Suprapubic skin (tissue), 4 donors: Measurements from ENCODE around the gene SUSD6. TPM values are rescaled to one million over a fixed set of nuclear protein-coding genes. Genes with fewer than 3 reads are reported as not detected.

Experiments used
- DNase-seq, 2 donors: peaks; one replicate each; pipeline ENCODE4 v3.0.0-alpha.2; 2019; ENCODE audit warnings: low spot score in 2 of 2
- H3K27ac ChIP-seq: fragments of 200-600 bp; sonication (generic); one replicate; pipeline ENCODE4 v1.5.1; 2019
- H3K27me3 ChIP-seq: fragments of 200-600 bp; sonication (generic); one replicate; pipeline ENCODE4 v1.5.1; 2019
- H3K36me3 ChIP-seq: fragments of 200-600 bp; sonication (generic); one replicate; pipeline ENCODE4 v1.5.1; 2019
- H3K4me1 ChIP-seq: fragments of 200-600 bp; sonication (generic); one replicate; pipeline ENCODE4 v1.5.1; 2019
- H3K4me3 ChIP-seq: fragments of 200-600 bp; sonication (generic); one replicate; pipeline ENCODE4 v1.5.1; 2019; ENCODE audit warnings: mild to moderate bottlenecking
- H3K9me3 ChIP-seq: fragments of 200-600 bp; sonication (generic); one replicate; pipeline ENCODE4 v1.5.1; 2019
- EP300 ChIP-seq: sonication (generic); formaldehyde crosslinking; IDR thresholded peaks from one replicate; pipeline ENCODE4 v1.6.1; 2017; ENCODE audit warnings: antibody characterized with exemption
- POLR2A ChIP-seq, 2 donors: fragments of 450-650 bp; IDR thresholded peaks; one replicate each; pipeline ENCODE4 v1.6.1; 2017; ENCODE audit warnings: antibody characterized with exemption in 2 of 2, mild to moderate bottlenecking in 2 of 2, moderate library complexity in 2 of 2
- POLR2AphosphoS5 ChIP-seq, 3 donors: sonication (generic); formaldehyde crosslinking; IDR thresholded peaks; one replicate each; pipeline ENCODE4 v1.6.1; 2017; ENCODE audit warnings: antibody characterized with exemption in 3 of 3
- WGBS: methylation state at CpG from one replicate; pipeline ENCODE4 v1.1.5; 2018; 5-methylcytosine and 5-hydroxymethylcytosine counted together
- total RNA-seq, 4 donors: library from RNA; depleted of rRNA; stranded (reverse); fragments of >200 nt; gene quantifications; one replicate each; pipeline ENCODE4 v1.1.0, GENCODE V29; 2016
- TF ChIP-seq, protein P1 (sequence below), 2 donors: fragments of 200-600 bp in 1 of 2; fragments of 450-650 bp in 1 of 2; sonication (generic) in 1 of 2; IDR thresholded peaks; one replicate each; pipeline ENCODE4 v1.5.1; 2016 to 2019; ENCODE audit warnings: antibody characterized with exemption in 2 of 2, mild to moderate bottlenecking in 1 of 2, moderate library complexity in 1 of 2

Gene SUSD6
- total RNA-seq, 4 donors from 2014 or later = 45.1 to 60.4 (median 56.7) TPM

GRCh38 chr14:69571449-69572029 lies 39.9 kb upstream of the SUSD6 start:
- no peaks in the 10 kb centered on the region for H3K36me3 ChIP-seq
- TF ChIP-seq, protein P1, sequence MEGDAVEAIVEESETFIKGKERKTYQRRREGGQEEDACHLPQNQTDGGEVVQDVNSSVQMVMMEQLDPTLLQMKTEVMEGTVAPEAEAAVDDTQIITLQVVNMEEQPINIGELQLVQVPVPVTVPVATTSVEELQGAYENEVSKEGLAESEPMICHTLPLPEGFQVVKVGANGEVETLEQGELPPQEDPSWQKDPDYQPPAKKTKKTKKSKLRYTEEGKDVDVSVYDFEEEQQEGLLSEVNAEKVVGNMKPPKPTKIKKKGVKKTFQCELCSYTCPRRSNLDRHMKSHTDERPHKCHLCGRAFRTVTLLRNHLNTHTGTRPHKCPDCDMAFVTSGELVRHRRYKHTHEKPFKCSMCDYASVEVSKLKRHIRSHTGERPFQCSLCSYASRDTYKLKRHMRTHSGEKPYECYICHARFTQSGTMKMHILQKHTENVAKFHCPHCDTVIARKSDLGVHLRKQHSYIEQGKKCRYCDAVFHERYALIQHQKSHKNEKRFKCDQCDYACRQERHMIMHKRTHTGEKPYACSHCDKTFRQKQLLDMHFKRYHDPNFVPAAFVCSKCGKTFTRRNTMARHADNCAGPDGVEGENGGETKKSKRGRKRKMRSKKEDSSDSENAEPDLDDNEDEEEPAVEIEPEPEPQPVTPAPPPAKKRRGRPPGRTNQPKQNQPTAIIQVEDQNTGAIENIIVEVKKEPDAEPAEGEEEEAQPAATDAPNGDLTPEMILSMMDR (IDR thresholded peaks at IDR 0.05) = no peak
- TF ChIP-seq POLR2A (IDR thresholded peaks at IDR 0.05) = no peak
- TF ChIP-seq EP300 = no peak
- TF ChIP-seq POLR2AphosphoS5 (IDR thresholded peaks at IDR 0.05) = no peak
- no peak for DNase-seq
- 23% methylated on average over 21 of the region's 62 CpGs for WGBS
- H3K27ac ChIP-seq = no peak overlapping the region
- peak overlapping the region; percentile 55 for H3K4me3 ChIP-seq
- peaks cover 91% of the 10 kb centered on the region for H3K27me3 ChIP-seq
- H3K4me1 ChIP-seq = peaks cover 34% of the 10 kb centered on the region
- no peaks in the 10 kb centered on the region for H3K9me3 ChIP-seq

GRCh38 chr14:69572030-69572840 lies 39.2 kb upstream of the SUSD6 start:
- peaks cover 34% of the 10 kb centered on the region for H3K4me1 ChIP-seq
- no peaks in the 10 kb centered on the region for H3K36me3 ChIP-seq
- H3K4me3 ChIP-seq = peak overlapping the region; percentile 55
- DNase-seq = no peak
- no peak overlapping the region for H3K27ac ChIP-seq
- peaks cover 93% of the 10 kb centered on the region for H3K27me3 ChIP-seq
- WGBS = 21% methylated on average over 27 of the region's 112 CpGs
- no peak for TF ChIP-seq EP300
- no peak for TF ChIP-seq POLR2AphosphoS5 (IDR thresholded peaks at IDR 0.05)
- no peak for TF ChIP-seq POLR2A (IDR thresholded peaks at IDR 0.05)
- TF ChIP-seq, protein P1 (IDR thresholded peaks at IDR 0.05) = no peak
- no peaks in the 10 kb centered on the region for H3K9me3 ChIP-seq

DNA sequence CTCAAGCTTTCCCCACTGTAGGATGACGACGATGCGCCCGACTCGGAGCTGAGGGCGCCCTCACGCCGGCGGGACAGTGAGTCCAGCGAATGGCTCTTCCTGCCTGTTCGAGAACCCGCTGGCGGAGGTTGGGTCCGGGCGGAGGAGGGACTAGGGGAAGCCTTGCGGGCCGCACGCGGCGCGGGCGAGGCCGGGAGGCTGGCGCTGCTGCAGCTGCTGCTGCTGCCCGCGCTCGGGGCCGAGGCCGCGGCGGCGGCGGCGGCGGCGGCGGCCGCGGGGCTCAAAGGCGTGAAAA lies 38.6 kb upstream of the SUSD6 start:
- no peak overlapping the region for H3K27ac ChIP-seq
- H3K4me3 ChIP-seq = peak overlapping the region; percentile 55
- H3K36me3 ChIP-seq = no peaks in the 10 kb centered on the region
- no CpG with 5 or more reads among the region's 40 CpGs for WGBS
- H3K4me1 ChIP-seq = peaks cover 34% of the 10 kb centered on the region
- H3K27me3 ChIP-seq = peaks cover 88% of the 10 kb centered on the region
- TF ChIP-seq, protein P1 (IDR thresholded peaks at IDR 0.05) = no peak
- TF ChIP-seq POLR2AphosphoS5 (IDR thresholded peaks at IDR 0.05) (no peak), EP300 (no peak), POLR2A (IDR thresholded peaks at IDR 0.05) (no peak)
- H3K9me3 ChIP-seq = no peaks in the 10 kb centered on the region
- no peak for DNase-seq

GRCh38 chr14:69573205-69573830 lies 38.1 kb upstream of the SUSD6 start:
- TF ChIP-seq POLR2AphosphoS5 (IDR thresholded peaks at IDR 0.05) (no peak), POLR2A (IDR thresholded peaks at IDR 0.05) (no peak), EP300 (no peak)
- TF ChIP-seq, protein P1 (IDR thresholded peaks at IDR 0.05) = no peak
- no peak for DNase-seq
- H3K27ac ChIP-seq = no peak overlapping the region
- H3K27me3 ChIP-seq = peaks cover 83% of the 10 kb centered on the region
- H3K9me3 ChIP-seq = no peaks in the 10 kb centered on the region
- WGBS = 41% methylated on average over 26 of the region's 51 CpGs
- peaks cover 34% of the 10 kb centered on the region for H3K4me1 ChIP-seq
- H3K4me3 ChIP-seq = peak overlapping the region; percentile 55
- no peaks in the 10 kb centered on the region for H3K36me3 ChIP-seq

DNA sequence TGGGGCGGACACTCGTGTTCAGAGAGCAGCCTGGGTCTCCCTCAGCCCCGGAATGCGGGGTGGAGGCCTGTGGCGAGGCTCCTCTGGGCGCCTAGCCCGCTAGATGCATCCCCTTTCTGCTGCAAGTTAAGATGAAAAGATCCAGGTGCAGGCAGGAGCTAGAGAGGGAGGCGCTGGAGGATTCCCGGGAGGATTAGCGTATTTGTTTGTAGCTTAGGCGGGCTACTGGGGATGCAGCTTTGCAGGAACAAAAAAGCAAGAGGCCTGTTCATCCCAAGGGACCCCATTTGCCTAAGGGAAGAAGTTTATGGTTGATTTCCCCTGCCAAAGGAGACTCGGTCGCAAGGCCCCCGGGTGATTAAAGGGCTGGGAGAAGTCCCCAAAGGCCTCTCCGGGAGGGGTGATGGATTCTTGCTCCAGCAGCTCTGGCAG lies 37.5 kb upstream of the SUSD6 start:
- TF ChIP-seq, protein P1 (IDR thresholded peaks at IDR 0.05) = no peak
- no peak for TF ChIP-seq EP300
- TF ChIP-seq POLR2AphosphoS5 (IDR thresholded peaks at IDR 0.05) = no peak
- no peak for TF ChIP-seq POLR2A (IDR thresholded peaks at IDR 0.05)
- Histone ChIP-seq H3K4me3 (peak overlapping the region; percentile 55), H3K36me3 (no peaks in the 10 kb centered on the region), H3K9me3 (no peaks in the 10 kb centered on the region), H3K27ac (no peak overlapping the region), H3K4me1 (peaks cover 34% of the 10 kb centered on the region), H3K27me3 (peaks cover 77% of the 10 kb centered on the region)
- DNase-seq = no peak
- WGBS = 6% methylated on average over 9 of the region's 15 CpGs
